ENCODE results near the gene SLC22A17. TPM values are rescaled to one million over a fixed set of nuclear protein-coding genes. Genes with fewer than 3 reads are reported as not detected.

The SLC22A17 gene
- total and polyA plus RNA-seq, 2 of the 13 experiments (the other 11 are each of a cell fraction or from before 2014, with no cell fraction given): 0.95 to 1.1 TPM

DNA sequence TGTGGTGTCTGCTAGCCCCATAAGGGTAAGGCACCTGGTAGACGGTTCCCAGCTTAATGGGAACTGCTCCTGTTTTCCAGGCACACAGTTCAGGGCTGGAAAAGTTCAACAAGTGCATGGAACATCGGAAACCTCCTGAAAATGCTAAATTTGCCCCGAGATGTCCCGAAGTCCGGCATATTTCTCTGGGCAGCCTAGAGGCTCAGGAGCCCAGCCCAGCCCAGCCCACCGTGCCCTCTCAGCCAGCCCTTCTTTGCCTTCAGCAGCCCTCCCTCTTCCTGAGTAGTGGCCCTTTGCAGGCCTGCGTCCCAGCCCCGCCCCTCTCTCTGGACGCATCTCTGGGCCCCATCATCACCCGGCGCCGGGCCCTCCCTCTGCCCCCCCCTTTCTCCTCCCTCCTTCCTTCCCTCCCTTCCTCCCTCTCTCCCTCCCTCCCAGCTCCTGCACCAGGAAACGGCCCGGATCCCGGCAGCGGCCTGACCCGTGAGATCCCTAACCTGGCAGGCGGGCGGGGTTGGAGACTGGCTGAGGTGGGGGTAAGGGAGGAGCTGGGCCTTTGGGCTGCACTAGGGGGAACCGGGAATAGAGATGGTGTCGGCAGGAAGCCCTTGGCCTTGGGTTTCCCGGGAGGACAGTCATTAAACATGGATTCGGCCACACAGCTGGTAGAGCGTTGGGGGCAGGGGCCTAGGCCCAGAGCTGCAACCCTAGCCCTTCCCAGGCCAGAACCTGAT is 46.1 kb downstream of the SLC22A17 start, which contains the start of gene BCL2L2 (continued):
- TF ChIP-seq, protein P1, sequence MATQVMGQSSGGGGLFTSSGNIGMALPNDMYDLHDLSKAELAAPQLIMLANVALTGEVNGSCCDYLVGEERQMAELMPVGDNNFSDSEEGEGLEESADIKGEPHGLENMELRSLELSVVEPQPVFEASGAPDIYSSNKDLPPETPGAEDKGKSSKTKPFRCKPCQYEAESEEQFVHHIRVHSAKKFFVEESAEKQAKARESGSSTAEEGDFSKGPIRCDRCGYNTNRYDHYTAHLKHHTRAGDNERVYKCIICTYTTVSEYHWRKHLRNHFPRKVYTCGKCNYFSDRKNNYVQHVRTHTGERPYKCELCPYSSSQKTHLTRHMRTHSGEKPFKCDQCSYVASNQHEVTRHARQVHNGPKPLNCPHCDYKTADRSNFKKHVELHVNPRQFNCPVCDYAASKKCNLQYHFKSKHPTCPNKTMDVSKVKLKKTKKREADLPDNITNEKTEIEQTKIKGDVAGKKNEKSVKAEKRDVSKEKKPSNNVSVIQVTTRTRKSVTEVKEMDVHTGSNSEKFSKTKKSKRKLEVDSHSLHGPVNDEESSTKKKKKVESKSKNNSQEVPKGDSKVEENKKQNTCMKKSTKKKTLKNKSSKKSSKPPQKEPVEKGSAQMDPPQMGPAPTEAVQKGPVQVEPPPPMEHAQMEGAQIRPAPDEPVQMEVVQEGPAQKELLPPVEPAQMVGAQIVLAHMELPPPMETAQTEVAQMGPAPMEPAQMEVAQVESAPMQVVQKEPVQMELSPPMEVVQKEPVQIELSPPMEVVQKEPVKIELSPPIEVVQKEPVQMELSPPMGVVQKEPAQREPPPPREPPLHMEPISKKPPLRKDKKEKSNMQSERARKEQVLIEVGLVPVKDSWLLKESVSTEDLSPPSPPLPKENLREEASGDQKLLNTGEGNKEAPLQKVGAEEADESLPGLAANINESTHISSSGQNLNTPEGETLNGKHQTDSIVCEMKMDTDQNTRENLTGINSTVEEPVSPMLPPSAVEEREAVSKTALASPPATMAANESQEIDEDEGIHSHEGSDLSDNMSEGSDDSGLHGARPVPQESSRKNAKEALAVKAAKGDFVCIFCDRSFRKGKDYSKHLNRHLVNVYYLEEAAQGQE (IDR thresholded peaks at IDR 0.05; ENCODE audit: borderline replicate concordance in 1 of 2, low read depth in 1 of 2, low read length in 2 of 2): peak in 1 of 2 experiments; percentile 70; a peak in 2 of 4 replicates
- TF ChIP-seq, protein P2, sequence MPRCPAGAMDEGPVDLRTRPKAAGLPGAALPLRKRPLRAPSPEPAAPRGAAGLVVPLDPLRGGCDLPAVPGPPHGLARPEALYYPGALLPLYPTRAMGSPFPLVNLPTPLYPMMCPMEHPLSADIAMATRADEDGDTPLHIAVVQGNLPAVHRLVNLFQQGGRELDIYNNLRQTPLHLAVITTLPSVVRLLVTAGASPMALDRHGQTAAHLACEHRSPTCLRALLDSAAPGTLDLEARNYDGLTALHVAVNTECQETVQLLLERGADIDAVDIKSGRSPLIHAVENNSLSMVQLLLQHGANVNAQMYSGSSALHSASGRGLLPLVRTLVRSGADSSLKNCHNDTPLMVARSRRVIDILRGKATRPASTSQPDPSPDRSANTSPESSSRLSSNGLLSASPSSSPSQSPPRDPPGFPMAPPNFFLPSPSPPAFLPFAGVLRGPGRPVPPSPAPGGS (CRISPR knock-in tag; IDR thresholded peaks at IDR 0.05): peak; percentile 99
- TF ChIP-seq POLR2AphosphoS5 (IDR thresholded peaks at IDR 0.05; ENCODE audit: low read depth, low read length) (peak; percentile 96), NR2C2 (CRISPR knock-in tag; IDR thresholded peaks at IDR 0.05; ENCODE audit: borderline replicate concordance) (peak; percentile 87), CREM (IDR thresholded peaks at IDR 0.05) (peak; percentile 100), CREM (CRISPR knock-in tag; IDR thresholded peaks at IDR 0.05) (peak; percentile 90), KMT2A (CRISPR knock-in tag; IDR thresholded peaks at IDR 0.05) (peak; percentile 37; the same call in 1 of the 2 replicates), ZNF556 (CRISPR knock-in tag; IDR thresholded peaks at IDR 0.05; ENCODE audit: borderline replicate concordance) (peak; percentile 98), NAIF1 (CRISPR knock-in tag; IDR thresholded peaks at IDR 0.05; ENCODE audit: borderline replicate concordance) (no peak), TBX2 (CRISPR knock-in tag; IDR thresholded peaks at IDR 0.05; ENCODE audit: borderline replicate concordance) (peak; percentile 95), NCOR1 (IDR thresholded peaks at IDR 0.05; ENCODE audit: borderline replicate concordance, low read length) (peak; percentile 81; the same call in 1 of the 2 replicates), ZNF674 (CRISPR knock-in tag; IDR thresholded peaks at IDR 0.05; ENCODE audit: low read depth) (no peak), RCOR2 (CRISPR knock-in tag; IDR thresholded peaks at IDR 0.05) (peak; percentile 60; the same call in 1 of the 2 replicates)
- TF ChIP-seq, protein P3, sequence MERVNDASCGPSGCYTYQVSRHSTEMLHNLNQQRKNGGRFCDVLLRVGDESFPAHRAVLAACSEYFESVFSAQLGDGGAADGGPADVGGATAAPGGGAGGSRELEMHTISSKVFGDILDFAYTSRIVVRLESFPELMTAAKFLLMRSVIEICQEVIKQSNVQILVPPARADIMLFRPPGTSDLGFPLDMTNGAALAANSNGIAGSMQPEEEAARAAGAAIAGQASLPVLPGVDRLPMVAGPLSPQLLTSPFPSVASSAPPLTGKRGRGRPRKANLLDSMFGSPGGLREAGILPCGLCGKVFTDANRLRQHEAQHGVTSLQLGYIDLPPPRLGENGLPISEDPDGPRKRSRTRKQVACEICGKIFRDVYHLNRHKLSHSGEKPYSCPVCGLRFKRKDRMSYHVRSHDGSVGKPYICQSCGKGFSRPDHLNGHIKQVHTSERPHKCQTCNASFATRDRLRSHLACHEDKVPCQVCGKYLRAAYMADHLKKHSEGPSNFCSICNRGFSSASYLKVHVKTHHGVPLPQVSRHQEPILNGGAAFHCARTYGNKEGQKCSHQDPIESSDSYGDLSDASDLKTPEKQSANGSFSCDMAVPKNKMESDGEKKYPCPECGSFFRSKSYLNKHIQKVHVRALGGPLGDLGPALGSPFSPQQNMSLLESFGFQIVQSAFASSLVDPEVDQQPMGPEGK (CRISPR knock-in tag; IDR thresholded peaks at IDR 0.05): peak; percentile 96
- TF ChIP-seq, protein P4, sequence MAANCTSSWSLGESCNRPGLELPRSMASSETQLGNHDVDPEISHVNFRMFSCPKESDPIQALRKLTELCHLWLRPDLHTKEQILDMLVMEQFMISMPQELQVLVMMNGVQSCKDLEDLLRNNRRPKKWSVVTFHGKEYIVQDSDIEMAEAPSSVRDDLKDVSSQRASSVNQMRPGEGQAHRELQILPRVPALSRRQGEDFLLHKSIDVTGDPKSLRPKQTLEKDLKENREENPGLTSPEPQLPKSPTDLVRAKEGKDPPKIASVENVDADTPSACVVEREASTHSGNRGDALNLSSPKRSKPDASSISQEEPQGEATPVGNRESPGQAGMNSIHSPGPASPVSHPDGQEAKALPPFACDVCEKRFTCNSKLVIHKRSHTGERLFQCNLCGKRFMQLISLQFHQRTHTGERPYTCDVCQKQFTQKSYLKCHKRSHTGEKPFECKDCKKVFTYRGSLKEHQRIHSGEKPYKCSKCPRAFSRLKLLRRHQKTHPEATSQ (CRISPR knock-in tag; IDR thresholded peaks at IDR 0.05; ENCODE audit: borderline replicate concordance): peak; percentile 92; the same call in 1 of the 2 replicates
